Measurements from ENCODE around the gene ZFP91.

- TF ChIP-seq EZH2 (IDR thresholded peaks at IDR 0.05; ENCODE audit: insufficient read depth, poor library complexity, severe bottlenecking) (no peak), EZH2phosphoT487 (IDR thresholded peaks at IDR 0.05; ENCODE audit: insufficient read depth, low read depth) (no peak)
Measured at GRCh38 chr11:58625086-58625485, 46.2 kb downstream of the ZFP91 start.

All from GM23248 (cell line).